HepG2 (cell line): ENCODE data around the gene GRK6. TPM values are rescaled to one million over a fixed set of nuclear protein-coding genes. Genes with fewer than 3 reads are reported as not detected.
A peak's percentile ranks its signal among the peaks of the same experiment; 100 is the strongest.

Experiments used
- ATAC-seq: fragments of 200-7000 bp; cut with Tn5 transposase; 3 replicates; pipeline ENCODE4 v1.9.1; 2020; ENCODE audit warnings: mild to moderate bottlenecking, moderate library complexity
- BruUV-seq: library from RNA; stranded (reverse); fragments of 400-500 nt; replicated peaks from 2 replicates; lab custom pipeline; 2021; lab: Mats Ljungman, UMichigan
- CTCF ChIA-PET: fragments of 300-600 bp; formaldehyde crosslinking; extraction: SDS; loops from one replicate; lab custom pipeline; 2021; ENCODE audit warnings: low total read pairs, inconsistent platforms, low intra/inter-chr PET ratio; lab: Yijun Ruan, JAX
- POLR2A ChIA-PET: fragments of 350-600 bp; sonication (Branson Sonifier 250); formaldehyde crosslinking; loops from one replicate; lab custom pipeline; 2020; ENCODE audit warnings: antibody characterized with exemption, inconsistent platforms; lab: Yijun Ruan, JAX
- DNase-seq: peaks from one replicate; pipeline ENCODE4 v3.0.0-alpha.2; 2015; ENCODE audit warnings: low spot score
- FAIRE-seq: peaks from 3 replicates; lab custom pipeline; 2011; peaks lifted over from hg19 to GRCh38; lab: Jason Lieb, UNC
- H2AFZ ChIP-seq: one replicate; pipeline ENCODE4 v1.6.1; 2011; ENCODE audit warnings: low read length, inconsistent platforms
- H3K27ac ChIP-seq: fragments of 300-600 bp; 3 replicates; pipeline ENCODE4 v1.8.0; 2011; ENCODE audit warnings: mixed run types, mild to moderate bottlenecking, mixed read lengths, low read length, inconsistent platforms; ENCODE audit not compliant: insufficient read depth; ENCODE audit errors: extremely low read length
- H3K27me3 ChIP-seq, 2 experiments: fragments of 200-600 bp in 1 of 2; 2 replicates in 1 of 2; 3 replicates in 1 of 2; pipeline versions ENCODE4 v1.6.0 to v1.8.0; 2011; ENCODE audit warnings: low read length in 2 of 2, mild to moderate bottlenecking in 2 of 2, moderate library complexity in 2 of 2, inconsistent platforms in 1 of 2; ENCODE audit not compliant: insufficient read depth in 2 of 2, control insufficient read depth in 1 of 2
- H3K36me3 ChIP-seq, 2 experiments: fragments of 200-600 bp in 1 of 2; replicated peaks in 1 of 2; 2 replicates in 1 of 2; 3 replicates in 1 of 2; pipeline versions ENCODE4 v1.5.1 to v1.8.0; 2011; ENCODE audit warnings: low read length in 2 of 2, inconsistent platforms in 1 of 2; ENCODE audit not compliant: insufficient read depth in 2 of 2, control insufficient read depth in 1 of 2
- H3K4me1 ChIP-seq: 2 replicates; pipeline ENCODE4 v1.5.1; 2012; ENCODE audit warnings: low read length, inconsistent platforms; ENCODE audit not compliant: insufficient read depth
- H3K4me2 ChIP-seq: 2 replicates; pipeline ENCODE4 v1.6.0; 2011; ENCODE audit warnings: low read depth, low read length, inconsistent platforms
- H3K4me3 ChIP-seq, 3 experiments: fragments of 200-600 bp in 1 of 3; sonication (generic), shearing (Covaris generic) in 1 of 3; replicated peaks in 1 of 3; 2 replicates each; pipeline ENCODE4 v1.5.1; 2011 to 2016; ENCODE audit warnings: low read length in 3 of 3, inconsistent platforms in 2 of 3, low read depth in 2 of 3, mild to moderate bottlenecking in 2 of 3, control low read depth in 1 of 3, mixed read lengths in 1 of 3; ENCODE audit not compliant: insufficient read depth in 1 of 3
- H3K79me2 ChIP-seq: one replicate; pipeline ENCODE4 v1.6.1; 2011; ENCODE audit warnings: low read length, inconsistent platforms; ENCODE audit not compliant: insufficient read depth
- H3K9ac ChIP-seq: 2 replicates; pipeline ENCODE4 v1.6.0; 2011; ENCODE audit warnings: mild to moderate bottlenecking, low read depth, low read length, inconsistent platforms; ENCODE audit not compliant: insufficient read depth
- H3K9me3 ChIP-seq: 2 replicates; pipeline ENCODE4 v1.5.1; 2012; ENCODE audit warnings: mild to moderate bottlenecking, low read length
- H4K20me1 ChIP-seq: 2 replicates; pipeline ENCODE4 v1.6.0; 2011; ENCODE audit warnings: inconsistent platforms, mild to moderate bottlenecking, low read length, moderate library complexity; ENCODE audit not compliant: insufficient read depth
- ARID3A ChIP-seq: IDR thresholded peaks from 2 replicates; pipeline ENCODE4 v1.6.1; 2012; ENCODE audit warnings: low read depth, low read length, improper control_type of control experiment
- CENPBD1 ChIP-seq: sonication (generic); formaldehyde crosslinking; IDR thresholded peaks from 2 replicates; pipeline ENCODE4 v1.8.0; 2022; ENCODE audit warnings: missing genetic modification reagents, low read depth, mild to moderate bottlenecking, borderline replicate concordance
- FOXJ3 ChIP-seq: sonication (generic); formaldehyde crosslinking; IDR thresholded peaks from 2 replicates; pipeline ENCODE4 v1.4.0; 2020; ENCODE audit warnings: missing genetic modification reagents, mild to moderate bottlenecking, borderline replicate concordance
- GFI1 ChIP-seq: sonication (generic); formaldehyde crosslinking; IDR thresholded peaks from 2 replicates; pipeline ENCODE4 v1.5.0; 2020; ENCODE audit warnings: missing genetic modification reagents, mild to moderate bottlenecking, borderline replicate concordance
- HINFP ChIP-seq: sonication (generic); formaldehyde crosslinking; IDR thresholded peaks from 2 replicates; pipeline ENCODE4 v1.4.0; 2020; ENCODE audit warnings: low read depth, mild to moderate bottlenecking, missing genetic modification reagents
- KDM5B ChIP-seq: sonication (generic); formaldehyde crosslinking; IDR thresholded peaks from 2 replicates; pipeline ENCODE4 v1.4.0; 2020; ENCODE audit warnings: missing genetic modification reagents, mild to moderate bottlenecking, borderline replicate concordance
- MXI1 ChIP-seq: IDR thresholded peaks from 3 replicates; pipeline ENCODE4 v1.6.1; 2012; ENCODE audit warnings: low read depth, low read length, inconsistent platforms, borderline replicate concordance
- NBN ChIP-seq: fragments of 450-650 bp; conservative IDR thresholded peaks from 2 replicates; pipeline ENCODE4 v1.6.1; 2017
- REPIN1 ChIP-seq: sonication (generic); formaldehyde crosslinking; IDR thresholded peaks from 2 replicates; pipeline ENCODE4 v1.8.0; 2022; ENCODE audit warnings: missing genetic modification reagents, low read depth, mild to moderate bottlenecking, borderline replicate concordance
- RFX5 ChIP-seq: IDR thresholded peaks from 2 replicates; pipeline ENCODE4 v1.6.1; 2011; ENCODE audit warnings: low read depth, low read length, improper control_type of control experiment
- YY1 ChIP-seq: IDR thresholded peaks from 2 replicates; pipeline ENCODE4 v1.6.1; 2011; ENCODE audit warnings: low read length, low read depth, moderate library complexity, mild to moderate bottlenecking; ENCODE audit not compliant: insufficient read depth, insufficient replicate concordance
- ZBTB7B ChIP-seq: sonication (generic); formaldehyde crosslinking; IDR thresholded peaks from 2 replicates; pipeline ENCODE4 v1.4.0; 2020; ENCODE audit warnings: missing genetic modification reagents
- ZMYM4 ChIP-seq: sonication (generic); formaldehyde crosslinking; IDR thresholded peaks from 2 replicates; pipeline ENCODE4 v1.8.1; 2023; ENCODE audit warnings: mild to moderate bottlenecking, missing genetic modification reagents
- ZNF224 ChIP-seq: sonication (generic); formaldehyde crosslinking; IDR thresholded peaks from 2 replicates; pipeline ENCODE4 v1.5.0; 2020; ENCODE audit warnings: mild to moderate bottlenecking, missing genetic modification reagents
- ZNF782 ChIP-seq: sonication (generic); formaldehyde crosslinking; IDR thresholded peaks from 2 replicates; pipeline ENCODE4 v1.4.0; 2020; ENCODE audit warnings: missing genetic modification reagents, mild to moderate bottlenecking, borderline replicate concordance
- WGBS: methylation state at CpG from one replicate; pipeline ENCODE4 v1.1.6; 2017; ENCODE audit warnings: low lambda C conversion rate; 5-methylcytosine and 5-hydroxymethylcytosine counted together
- in situ Hi-C: cut with HindIII; loops from 2 replicates; pipeline ENCODE4 v1.10.0; 2017; ENCODE audit warnings: low pct_unique_long_range_greater_than_20kb; ENCODE audit not compliant: extremely low pct_ligation_motif_present
- intact Hi-C: fragments of 100-400 bp; cut with micrococcal nuclease; formaldehyde crosslinking; loops from one replicate; pipeline ENCODE4 v1.10.0; 2022; ENCODE audit not compliant: unreplicated experiment
- polyA plus RNA-seq, 8 experiments: library from polyadenylated mRNA; depleted of rRNA in 3 of 8; stranded (reverse) in 7 of 8; unstranded in 1 of 8; fragments of >200 nt; fragmentation: Illumina TruSeq in 4 of 8; extraction: Trizol in 4 of 8; gene quantifications; 2 replicates each; pipeline versions ENCODE4 v1.2.1 to v1.2.3, GENCODE V29; 2011 to 2016; ENCODE audit warnings: low read depth in 4 of 8, missing spikeins in 1 of 8, mixed read lengths in 1 of 8; ENCODE audit not compliant: insufficient read depth in 1 of 8
- total RNA-seq, 5 experiments: library from RNA; depleted of rRNA; stranded (reverse); fragments of >200 nt; fragmentation: Illumina TruSeq; extraction: Trizol; gene quantifications; 2 replicates each; pipeline ENCODE4 v1.2.3, GENCODE V29; 2016; ENCODE audit warnings: low read depth in 1 of 5

The GRK6 gene
- total and polyA plus RNA-seq, 2 of the 13 experiments (the other 11 are each of a cell fraction or from before 2014, with no cell fraction given), result 13.2 to 19.9 TPM

- TF ChIP-seq ZNF782 (CRISPR knock-in tag) (peak; percentile 53; the same call in 1 of the 2 replicates), RFX5 (no peak), FOXJ3 (CRISPR knock-in tag) (no peak), REPIN1 (CRISPR knock-in tag) (no peak), ZBTB7B (CRISPR knock-in tag) (peak; percentile 78)
- TF ChIP-seq, all 625 proteins: peak for 48
These were observed 48.4 kb upstream of the GRK6 start (continued) for GRCh38 chr5:177377851-177378776.

GRCh38 chr5:177378884-177379883, 47.3 kb upstream of the GRK6 start:
- Histone ChIP-seq H4K20me1 (no peaks in the 10 kb centered on the region), H3K27me3 (peaks cover 0 to 2% of the 10 kb centered on the region in 2 experiments; a peak in 1 of 5 replicates), H2AFZ (no peak overlapping the region), H3K4me2 (peak overlapping the region; percentile 89), H3K4me3 (peak overlapping the region; percentile 35 to 71 (median 35); a peak in 5 of 6 replicates), H3K9ac (peak overlapping the region; percentile 86), H3K79me2 (no peaks in the 10 kb centered on the region), H3K4me1 (peaks cover 96% of the 10 kb centered on the region), H3K9me3 (no peaks in the 10 kb centered on the region), H3K36me3 (no peaks in the 10 kb centered on the region), H3K27ac (peak overlapping the region; percentile 98)
- ChIA-PET POLR2A (interaction anchor here (0.6 to 4.9 kb wide), 36 partner anchors 11 to 305 kb away, joined by 3 to 239 read pairs (median 8); partner anchors contain the start of genes B4GALT7, F12, FGFR4 and GRK6), CTCF (interaction anchor here (1.0 kb wide), 1 partner anchor 75 kb away, joined by 3 read pairs; no protein-coding TSS in a partner anchor)
- ATAC-seq (peak; percentile 89), FAIRE-seq (peak; percentile 97), DNase-seq (peak; percentile 94)
- 0% methylated on average over 9 of the region's 15 CpGs for WGBS
- intact Hi-C loops, result loop anchor here (1.0 kb wide), 1 partner anchor 8 kb away; no protein-coding TSS in a partner anchor
- TSS peak; percentile 99 for BruUV-seq
- in situ Hi-C loops, result no loop called here
- TF ChIP-seq HINFP (CRISPR knock-in tag) (no peak; the same call in 1 of the 2 replicates), ZNF224 (peak; percentile 87; the same call in 1 of the 2 replicates), CENPBD1 (CRISPR knock-in tag) (no peak), GFI1 (CRISPR knock-in tag) (0 out of 2 replicates have a peak, but pooled peaks have one; percentile 36), YY1 (peak; percentile 22), NBN (no peak), MXI1 (peak; percentile 7; the same call in 1 of the 3 replicates), ZMYM4 (peak; percentile 58), ARID3A (peak; percentile 95), KDM5B (CRISPR knock-in tag) (0 out of 2 replicates have a peak, but pooled peaks have one; percentile 31)
